Measurements from ENCODE around the gene ROPN1L.

DNA sequence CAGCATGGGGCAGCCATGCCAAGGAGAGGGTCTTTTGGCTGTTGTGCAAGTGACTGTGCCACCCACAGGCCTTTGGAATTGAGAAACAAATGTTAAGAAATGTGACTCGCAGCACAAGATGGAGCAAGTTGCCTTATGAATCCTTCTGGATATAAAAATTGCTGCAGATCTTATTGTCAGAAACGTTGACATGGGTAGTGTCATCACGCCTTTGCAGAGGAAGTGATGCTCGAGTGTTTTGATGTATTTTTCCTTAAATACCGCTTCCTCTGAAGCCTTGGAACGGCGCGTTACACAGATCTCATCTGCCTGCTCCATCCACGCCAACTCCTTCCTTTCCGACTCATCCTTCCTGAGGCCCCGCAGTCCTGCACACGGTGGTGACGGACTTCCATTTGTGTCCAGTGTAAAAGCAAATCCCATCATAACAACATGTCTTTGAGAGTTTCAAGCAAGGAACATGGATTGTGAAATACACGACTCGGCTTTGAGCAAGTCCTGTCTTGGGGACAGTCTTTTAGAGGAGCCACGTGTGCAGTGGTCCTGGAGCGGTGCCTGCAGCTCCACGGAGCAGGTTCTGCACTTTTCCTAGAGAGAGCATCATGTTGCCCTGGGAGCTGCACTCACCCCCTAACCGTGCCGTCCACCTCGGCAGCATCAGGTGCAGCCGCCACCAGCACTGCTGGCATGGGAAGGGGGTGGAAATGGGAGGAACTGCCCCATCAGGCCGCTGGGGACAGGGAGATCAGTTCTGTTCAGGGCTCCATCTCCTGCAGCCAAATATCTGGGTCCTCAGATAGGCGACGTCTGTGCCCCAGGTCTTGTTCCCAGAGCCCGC is 15.1 kb downstream of the ROPN1L start:
- no peak for TF ChIP-seq EZH2phosphoT487 (IDR thresholded peaks at IDR 0.05; ENCODE audit: low read depth, severe bottlenecking, unreplicated experiment)
- TF ChIP-seq, protein P1, sequence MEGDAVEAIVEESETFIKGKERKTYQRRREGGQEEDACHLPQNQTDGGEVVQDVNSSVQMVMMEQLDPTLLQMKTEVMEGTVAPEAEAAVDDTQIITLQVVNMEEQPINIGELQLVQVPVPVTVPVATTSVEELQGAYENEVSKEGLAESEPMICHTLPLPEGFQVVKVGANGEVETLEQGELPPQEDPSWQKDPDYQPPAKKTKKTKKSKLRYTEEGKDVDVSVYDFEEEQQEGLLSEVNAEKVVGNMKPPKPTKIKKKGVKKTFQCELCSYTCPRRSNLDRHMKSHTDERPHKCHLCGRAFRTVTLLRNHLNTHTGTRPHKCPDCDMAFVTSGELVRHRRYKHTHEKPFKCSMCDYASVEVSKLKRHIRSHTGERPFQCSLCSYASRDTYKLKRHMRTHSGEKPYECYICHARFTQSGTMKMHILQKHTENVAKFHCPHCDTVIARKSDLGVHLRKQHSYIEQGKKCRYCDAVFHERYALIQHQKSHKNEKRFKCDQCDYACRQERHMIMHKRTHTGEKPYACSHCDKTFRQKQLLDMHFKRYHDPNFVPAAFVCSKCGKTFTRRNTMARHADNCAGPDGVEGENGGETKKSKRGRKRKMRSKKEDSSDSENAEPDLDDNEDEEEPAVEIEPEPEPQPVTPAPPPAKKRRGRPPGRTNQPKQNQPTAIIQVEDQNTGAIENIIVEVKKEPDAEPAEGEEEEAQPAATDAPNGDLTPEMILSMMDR (IDR thresholded peaks at IDR 0.05; ENCODE audit: poor library complexity), result no peak
- TF ChIP-seq EZH2 (IDR thresholded peaks at IDR 0.05; ENCODE audit: borderline replicate concordance), result no peak

Data from hepatocyte (in vitro differentiated cells).